HTERT RPE-1 (cell line): ENCODE results near the gene SETD7.

ENCODE experiments used
- in situ Hi-C: fragments of 300-500 bp; cut with MboI; formaldehyde crosslinking; loops from 4 replicates; pipeline ENCODE4 v1.14.3; 2020; ENCODE audit warnings: low sequenced_read_pairs

SETD7 gene

GRCh38 chr4:139514382-139515059 is 41.5 kb downstream of the SETD7 start:
- in situ Hi-C loops, result no loop called here

DNA sequence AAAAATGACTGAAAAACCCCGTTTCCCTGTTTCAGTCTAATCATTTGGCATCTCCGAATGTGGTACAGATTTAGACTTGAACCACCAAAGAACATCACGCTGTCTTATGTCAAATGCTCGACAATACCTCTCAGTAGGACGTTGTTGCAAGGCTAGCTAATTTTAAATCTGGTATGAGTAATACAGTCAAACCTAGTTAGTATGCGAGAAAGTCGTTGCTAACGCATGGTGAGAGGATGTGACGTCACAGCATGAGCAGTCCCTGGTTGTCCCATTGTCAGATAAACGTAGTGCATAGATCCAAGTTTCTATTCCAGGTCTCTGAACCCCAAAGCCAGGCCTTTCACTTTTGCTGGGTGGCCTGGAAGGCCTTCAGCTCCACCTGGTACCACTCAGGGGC is 44.7 kb downstream of the SETD7 start:
- in situ Hi-C loops, result no loop called here

DNA sequence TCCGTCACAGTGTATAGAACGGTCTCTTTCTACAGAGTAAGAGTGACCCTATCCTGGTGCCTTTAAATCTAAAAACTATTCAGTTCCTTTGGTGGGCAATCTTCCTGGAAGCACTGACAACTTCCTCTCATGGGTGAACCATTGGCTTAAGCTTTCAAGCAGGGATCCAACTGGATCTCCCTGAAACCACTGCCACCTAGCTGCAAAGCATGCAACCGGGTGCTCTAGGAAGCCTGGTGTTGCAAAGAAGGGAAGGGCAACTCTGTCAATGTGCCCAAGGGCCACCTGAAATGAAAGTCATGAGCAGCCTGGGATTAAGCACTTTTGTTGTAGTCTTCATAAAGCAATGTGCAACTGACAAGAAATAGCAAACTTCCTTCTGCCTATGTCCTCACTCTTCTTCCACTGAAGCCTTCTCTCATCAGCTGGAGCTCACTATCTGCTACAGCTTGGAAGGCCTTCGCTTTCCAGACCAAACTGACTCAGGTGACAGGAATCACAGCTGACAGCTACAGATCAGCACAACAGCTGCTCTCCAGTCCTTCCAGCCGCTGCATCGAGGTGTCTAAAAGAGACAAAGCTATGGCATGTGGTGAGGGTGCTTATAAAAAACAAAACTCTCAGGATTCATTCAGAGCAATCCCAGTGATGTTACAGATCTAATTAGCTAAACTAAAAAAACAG is 46.1 kb downstream of the SETD7 start:
- in situ Hi-C loops, result no loop called here

DNA sequence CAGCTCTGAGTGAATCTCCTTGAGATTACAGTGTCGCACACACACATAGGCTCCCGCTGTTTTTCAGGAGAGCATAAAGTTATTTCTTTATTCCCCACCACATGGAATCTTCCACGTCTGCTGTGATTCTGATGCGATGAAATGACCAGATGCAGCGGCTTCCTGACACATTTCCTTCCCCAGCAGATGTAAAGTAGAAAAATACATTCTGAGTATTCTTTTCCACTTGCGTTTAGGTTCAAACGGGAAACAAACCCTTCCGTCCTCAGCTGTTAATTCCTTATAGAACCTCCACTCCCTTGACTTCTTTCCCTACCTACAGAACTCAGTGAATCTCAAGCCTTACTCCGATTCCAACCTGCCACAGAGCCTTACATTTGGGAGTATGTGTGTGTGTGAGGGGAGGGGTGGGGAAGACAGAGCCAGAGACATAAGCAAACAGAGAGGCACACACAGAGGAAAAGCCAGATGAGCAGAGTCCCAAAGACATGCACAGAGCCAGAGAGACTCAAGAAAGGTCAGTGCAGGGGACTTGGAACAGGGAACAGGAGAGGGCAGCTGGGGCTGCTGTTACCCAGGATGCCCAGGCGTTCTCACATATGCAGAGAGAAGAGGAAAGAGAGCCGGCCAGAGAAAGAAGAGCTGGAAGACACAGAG is 47.3 kb downstream of the SETD7 start:
- in situ Hi-C loops, result no loop called here

GRCh38 chr4:139506774-139507173 is 49.2 kb downstream of the SETD7 start:
- in situ Hi-C loops, result no loop called here

GRCh38 chr4:139503622-139504166 is 52.3 kb downstream of the SETD7 start:
- in situ Hi-C loops, result no loop called here

GRCh38 chr4:139501927-139502899 is 53.8 kb downstream of the SETD7 start:
- in situ Hi-C loops, result no loop called here

DNA sequence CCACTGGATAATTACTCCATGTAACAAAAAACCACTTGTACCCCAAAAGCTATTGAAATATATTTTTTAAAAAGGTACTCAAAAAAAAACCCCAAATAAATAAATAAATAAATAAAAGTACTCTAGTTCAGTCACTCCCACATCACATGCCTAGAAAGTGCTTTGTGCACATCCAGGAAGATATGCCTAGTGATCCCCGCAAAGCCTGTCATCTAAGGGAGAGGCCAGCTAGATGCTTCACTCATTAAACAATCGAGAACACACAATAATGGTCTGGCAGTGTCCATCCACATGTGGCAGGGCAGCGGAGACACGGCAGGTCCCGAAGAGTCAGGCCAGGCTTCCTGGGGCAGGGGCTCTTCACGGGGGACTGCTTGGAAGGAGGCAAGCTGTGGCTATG is 54.5 kb downstream of the SETD7 start:
- in situ Hi-C loops, result no loop called here

GRCh38 chr4:139501117-139501516 is 54.9 kb downstream of the SETD7 start:
- in situ Hi-C loops, result no loop called here

- in situ Hi-C loops, result no loop called here
These were observed 56.8 kb downstream of the SETD7 start for GRCh38 chr4:139499186-139499585.

GRCh38 chr4:139493176-139493575 is 62.8 kb downstream of the SETD7 start:
- in situ Hi-C loops, result no loop called here

DNA sequence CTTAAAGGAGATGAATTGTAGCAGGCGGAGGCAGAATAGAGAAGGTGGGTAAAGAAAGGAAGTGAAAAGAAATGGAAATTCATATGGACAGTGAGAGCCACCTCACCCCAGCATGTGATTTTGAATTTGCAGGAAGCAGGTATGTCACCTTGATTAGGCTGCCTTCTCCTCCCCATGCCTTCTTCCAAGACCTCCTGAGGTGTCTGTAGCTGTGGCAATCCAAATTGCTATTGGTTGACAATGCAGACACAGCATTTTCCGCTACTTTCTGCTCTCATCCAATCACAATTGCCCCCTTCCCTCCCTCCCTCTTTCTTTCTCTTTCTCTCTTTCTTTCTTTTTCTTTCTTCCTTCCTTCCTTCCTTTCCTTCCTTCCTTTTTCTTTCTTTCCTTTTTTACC is 63.6 kb downstream of the SETD7 start:
- in situ Hi-C loops, result no loop called here

DNA sequence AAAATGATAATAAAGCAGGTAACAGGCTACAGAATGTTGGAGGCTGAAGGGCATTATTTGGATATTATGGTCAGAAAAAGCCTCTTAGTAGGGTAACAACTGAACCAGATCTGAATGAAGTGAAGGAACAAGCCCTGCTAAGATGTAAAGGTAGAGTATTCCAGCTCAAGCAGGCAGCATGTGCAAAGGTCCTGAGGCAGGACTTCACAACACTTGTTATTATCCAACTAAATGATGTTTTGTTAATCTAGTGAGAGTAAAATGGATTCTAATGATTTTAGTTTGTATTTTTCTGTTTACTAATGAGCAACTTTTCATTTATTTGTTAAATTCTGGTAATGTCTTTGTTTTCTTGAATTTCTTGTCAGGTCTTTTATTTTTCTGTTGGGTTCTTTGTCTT is 66.4 kb downstream of the SETD7 start:
- in situ Hi-C loops, result no loop called here

GRCh38 chr4:139488442-139488841 is 67.6 kb downstream of the SETD7 start:
- in situ Hi-C loops, result no loop called here

DNA sequence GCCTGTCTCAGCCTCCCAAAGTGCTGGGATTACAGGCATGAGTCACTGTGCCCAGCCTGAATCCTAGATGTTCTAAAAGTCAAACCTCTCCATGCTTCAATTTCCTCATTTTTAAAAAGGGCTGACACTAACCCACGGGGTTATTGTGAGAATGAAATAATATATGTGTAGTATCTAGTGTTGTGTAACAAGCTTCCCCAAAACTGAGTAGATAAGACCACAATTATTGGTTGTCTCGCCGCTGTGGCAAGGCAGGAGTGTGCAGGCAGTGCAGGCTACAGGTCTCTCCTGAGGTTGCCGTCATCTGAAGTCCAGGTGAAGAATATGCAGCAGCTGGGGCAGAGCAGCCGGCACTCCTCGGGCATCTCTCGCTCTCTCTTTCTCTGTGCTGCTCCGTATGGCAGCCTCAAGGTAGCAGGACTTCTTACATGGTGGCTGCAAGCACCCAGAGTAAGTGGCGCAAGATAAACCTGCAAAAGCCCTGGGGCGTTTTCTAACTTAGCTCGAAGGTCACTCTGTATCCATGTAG is 71.2 kb downstream of the SETD7 start:
- in situ Hi-C loops, result no loop called here

- in situ Hi-C loops, result no loop called here
These were observed 73.0 kb downstream of the SETD7 start for GRCh38 chr4:139483000-139483399.

GRCh38 chr4:139481465-139481864 is 74.6 kb downstream of the SETD7 start:
- in situ Hi-C loops, result no loop called here

DNA sequence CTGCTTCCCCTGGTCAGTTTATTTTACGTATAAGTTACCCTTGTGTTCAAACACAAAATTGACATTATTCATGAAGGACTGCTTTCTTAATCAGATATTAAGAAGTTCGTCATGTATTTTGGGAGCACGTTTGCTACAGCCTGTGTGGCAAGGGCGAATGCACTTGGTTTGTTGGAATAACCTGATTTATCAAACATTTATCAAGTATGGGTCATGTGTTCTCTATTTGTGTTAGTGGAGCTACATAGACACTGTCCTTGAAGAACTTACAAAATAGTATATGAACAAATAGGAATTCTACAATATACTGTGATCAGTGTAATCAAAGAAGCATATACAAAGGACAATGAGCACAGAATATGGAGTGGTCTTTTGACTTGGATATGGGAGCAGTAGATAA is 79.7 kb downstream of the SETD7 start:
- in situ Hi-C loops, result no loop called here

DNA sequence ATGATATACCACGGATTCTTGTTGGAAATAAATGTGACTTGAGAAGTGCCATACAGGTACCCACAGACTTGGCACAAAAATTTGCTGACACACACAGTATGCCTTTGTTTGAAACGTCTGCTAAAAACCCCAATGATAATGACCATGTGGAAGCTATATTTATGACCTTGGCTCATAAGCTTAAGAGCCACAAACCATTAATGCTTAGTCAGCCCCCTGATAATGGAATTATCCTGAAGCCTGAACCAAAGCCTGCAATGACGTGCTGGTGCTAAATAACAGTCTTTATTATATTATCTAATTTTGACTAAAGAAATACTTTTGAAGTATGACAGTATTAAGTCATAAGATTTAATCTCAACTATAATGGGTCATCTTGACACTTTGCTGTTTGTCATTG is 83.2 kb downstream of the SETD7 start:
- in situ Hi-C loops, result no loop called here

- in situ Hi-C loops, result no loop called here
These were observed 84.9 kb downstream of the SETD7 start for GRCh38 chr4:139470997-139471665.
